ELR (cell line): ENCODE data around the gene CYSRT1.

Experiments used
- DNase-seq: peaks from one replicate; pipeline ENCODE4 v3.0.0-alpha.2; 2015; ENCODE audit warnings: low read depth

The CYSRT1 gene

GRCh38 chr9:137271696-137272076, 46.7 kb downstream of the CYSRT1 start:
- DNase-seq = no peak

- DNase-seq = no peak
Observed at GRCh38 chr9:137272241-137273094, 47.5 kb downstream of the CYSRT1 start.

- DNase-seq = no peak
Observed at GRCh38 chr9:137273095-137273490, 48.1 kb downstream of the CYSRT1 start.

- DNase-seq = no peak
Observed at GRCh38 chr9:137273611-137274320, 48.8 kb downstream of the CYSRT1 start.

DNA sequence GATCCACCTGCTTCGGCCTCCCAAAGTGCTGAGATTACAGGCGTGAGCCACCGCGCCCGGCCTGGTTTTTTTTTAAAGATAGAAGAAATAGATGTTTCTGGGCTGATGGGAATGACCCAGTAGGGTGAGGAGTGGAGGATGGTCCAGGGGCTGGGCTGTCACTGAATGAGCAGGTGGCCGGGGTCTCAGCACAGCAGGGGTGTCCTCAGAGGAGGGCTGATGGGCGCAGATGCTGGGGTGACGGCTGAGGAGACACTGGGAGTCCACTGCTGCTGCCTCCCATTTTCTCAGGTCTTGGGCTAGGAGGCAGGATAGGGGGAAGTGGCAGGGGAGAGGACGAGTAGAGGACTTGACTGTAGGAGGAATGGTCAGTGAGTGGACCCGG, 50.2 kb downstream of the CYSRT1 start:
- DNase-seq = no peak
